ENCODE data around the gene PALLD. TPM values are rescaled to one million over a fixed set of nuclear protein-coding genes. Genes with fewer than 3 reads are reported as not detected.

The PALLD gene
- total and polyA plus RNA-seq, 2 of the 8 experiments (the other 6 are each of a cell fraction or from before 2014, with no cell fraction given): 10.5 to 25.0 TPM

DNA sequence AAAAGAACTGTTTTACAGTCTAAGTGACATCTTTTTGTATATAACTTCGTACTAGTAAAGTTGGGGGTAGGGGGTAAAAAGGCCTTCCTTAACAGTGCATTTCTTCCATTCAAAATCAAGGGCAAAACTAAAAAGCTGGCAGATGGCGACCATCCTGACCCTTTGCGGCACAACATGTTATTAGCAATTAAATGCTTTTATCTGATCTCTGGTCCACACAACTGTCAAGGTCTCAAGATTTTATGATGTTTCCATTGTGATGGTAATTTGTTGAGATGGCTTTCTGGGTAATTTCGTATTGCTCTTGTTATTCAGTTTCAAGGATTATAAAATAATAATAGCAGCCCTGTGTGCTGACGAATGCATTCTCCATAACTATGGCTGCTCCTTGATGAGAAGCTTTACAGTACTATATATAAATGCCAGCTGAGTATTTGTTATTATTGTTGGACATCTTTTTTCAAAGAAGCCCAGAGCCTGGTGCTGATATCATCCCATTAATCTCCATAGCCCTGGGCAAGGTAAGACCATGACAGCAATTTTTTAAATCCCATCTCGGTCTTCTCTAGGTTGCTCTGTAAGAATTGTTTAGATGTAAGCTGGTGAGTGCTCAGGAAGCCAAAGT lies 423.7 kb downstream of the PALLD start:
- CTCF ChIA-PET (ENCODE audit: partially characterized antibody): interaction anchor here (0.5 to 7.3 kb wide), 43 partner anchors 10 to 744 kb away, joined by 3 to 84 read pairs (median 5); partner anchors contain the start of gene CBR4
- Histone ChIP-seq H3K27ac (ENCODE audit: low read depth, low read length) (no peak overlapping the region; the same call in 1 of the 2 replicates), H3K9me3 (ENCODE audit: insufficient read depth in 2 of 2, low read depth in 1 of 2, low read length in 1 of 2) (no peaks in the 10 kb centered on the region)

More for the DNA sequence above, 423.7 kb downstream of the PALLD start:
- Histone ChIP-seq H3K9ac (replicated peaks in 1 of 4; ENCODE audit: extremely low read depth in 1 of 4, low read depth in 3 of 4, low read length in 3 of 4) (no peak overlapping the region; a peak in 2 of 7 replicates), H3K79me1 (ENCODE audit: low read depth, low read length) (no peaks in the 10 kb centered on the region), H2BK15ac (ENCODE audit: low read length) (no peak overlapping the region), H2BK12ac (ENCODE audit: low read depth, low read length) (no peak overlapping the region; the same call in 1 of the 2 replicates), H3K4me3 (ENCODE audit: extremely low read depth in 1 of 4, insufficient read depth in 2 of 4, low read depth in 3 of 4, low read length in 4 of 4) (no peak overlapping the region), H2AK5ac (ENCODE audit: low read depth, low read length) (no peak overlapping the region), H3K14ac (ENCODE audit: insufficient read length) (no peak overlapping the region), H2BK20ac (ENCODE audit: low read length) (0 out of 2 replicates have a peak overlapping the region, but pooled peaks have one; percentile 49), H3K56ac (replicated peaks; ENCODE audit: insufficient read length, low read depth, low read length) (no peak overlapping the region), H3K4me1 (replicated peaks in 1 of 4; ENCODE audit: control insufficient read depth in 3 of 4, insufficient read depth in 4 of 4, low read length in 3 of 4) (peaks cover 0 to 14% (median 9%) of the 10 kb centered on the region in 4 experiments; a peak in 4 of 7 replicates), H3K4ac (replicated peaks; ENCODE audit: insufficient read length, low read depth, low read length) (no peak overlapping the region), H3K27me3 (replicated peaks in 1 of 4; ENCODE audit: control insufficient read depth in 3 of 4, extremely low read depth in 1 of 4, insufficient read depth in 3 of 4, low read length in 3 of 4) (peaks cover 0 to 1% (median 0%) of the 10 kb centered on the region in 4 experiments; a peak in 1 of 7 replicates), H4K91ac (replicated peaks; ENCODE audit: insufficient read length, low read length) (no peak overlapping the region), H4K8ac (ENCODE audit: extremely low read depth, insufficient read depth, low read length) (no peak overlapping the region), H3K79me2 (ENCODE audit: control insufficient read depth in 1 of 2, insufficient read depth in 2 of 2, low read length in 2 of 2) (no peaks in the 10 kb centered on the region), H3K23ac (ENCODE audit: insufficient read length) (no peak overlapping the region), H4K5ac (ENCODE audit: insufficient read length, low read depth, low read length) (no peak overlapping the region), H3K36me3 (ENCODE audit: control insufficient read depth in 2 of 4, insufficient read depth in 4 of 4, low read length in 3 of 4) (peaks cover 0 to 22% (median 7%) of the 10 kb centered on the region in 4 experiments; a peak in 4 of 8 replicates), H3K4me2 (ENCODE audit: insufficient read depth in 1 of 2, low read depth in 2 of 2, low read length in 2 of 2) (peak overlapping the region in 1 of 2 experiments; percentile 6; a peak in 1 of 4 replicates), H3K18ac (ENCODE audit: extremely low read depth, low read length) (peak overlapping the region; percentile 48; the same call in 1 of the 2 replicates), H4K20me1 (replicated peaks in 1 of 2; ENCODE audit: control insufficient read depth in 1 of 2, insufficient read depth in 2 of 2, low read length in 2 of 2) (no peaks in the 10 kb centered on the region), H2BK120ac (replicated peaks; ENCODE audit: low read depth, low read length) (no peak overlapping the region), H2AFZ (ENCODE audit: low read length) (no peak overlapping the region), H2BK5ac (ENCODE audit: low read depth, low read length) (peak overlapping the region; percentile 68; the same call in 1 of the 2 replicates), H3K23me2 (ENCODE audit: low read depth, low read length) (no peaks in the 10 kb centered on the region)
- WGBS, 2 experiments (ENCODE audit: extremely low coverage in 1 of 2, insufficient coverage in 1 of 2, insufficient read length in 1 of 2, insufficient replicate concordance in 2 of 2, low coverage in 1 of 2, low lambda C conversion rate in 2 of 2, missing lambda C conversion rate in 1 of 2): 65% methylated on average over 6 of the region's 6 CpGs; no CpG with 5 or more reads in 1 of the 2 experiments
- TF ChIP-seq POLR2A (IDR thresholded peaks at IDR 0.05; ENCODE audit: control extremely low read depth in 1 of 2, low read depth in 2 of 2, low read length in 2 of 2) (no peak), KDM5A (IDR thresholded peaks at IDR 0.05; ENCODE audit: low read length) (no peak), RNF2 (IDR thresholded peaks at IDR 0.05; ENCODE audit: borderline replicate concordance, low read depth, low read length, missing control alignments, poor library complexity, severe bottlenecking) (no peak), SAP30 (IDR thresholded peaks at IDR 0.05; ENCODE audit: insufficient read depth, insufficient replicate concordance, low read length) (no peak)
- FAIRE-seq (no peak), DNase-seq (ENCODE audit: low read depth in 1 of 2, low spot score in 2 of 2) (no peak)
- POLR2A ChIA-PET (ENCODE audit: partially characterized antibody): interaction anchor here (1.0 to 3.5 kb wide), 3 partner anchors 88 to 153 kb away, joined by 3 to 14 read pairs (median 3); no protein-coding TSS in a partner anchor

Measured in H1 (cell line).